ENCODE results near the gene CFAP20DC.
"Not testable (repeated sequence)": the region's sequence is repeated elsewhere in the genome, so short reads cannot be mapped to it uniquely, and the experiment has no call there.

CFAP20DC gene

DNA sequence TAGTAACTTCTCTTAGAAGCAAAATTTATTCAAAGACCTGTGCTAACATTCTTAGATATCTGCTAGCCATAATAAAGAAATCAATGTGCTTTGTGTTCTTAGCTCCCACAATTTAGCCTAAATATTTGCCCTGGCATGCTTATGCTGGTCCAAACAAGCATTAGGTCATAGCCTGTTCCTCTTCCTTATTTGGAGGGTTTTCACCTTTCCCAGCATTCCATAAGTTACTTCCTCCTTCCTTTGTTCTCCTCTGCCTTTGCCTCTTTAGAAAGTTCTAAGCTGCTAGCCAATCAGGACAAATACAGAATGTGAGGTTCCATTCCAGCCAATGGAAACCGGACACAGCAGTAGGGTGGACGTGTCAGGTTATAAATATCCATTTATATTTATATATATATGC lies 345.5 kb downstream of the CFAP20DC start:
- DNase-seq (ENCODE audit: low read depth in 2 of 3, low spot score in 1 of 3) = not testable (repeated sequence)

DNA sequence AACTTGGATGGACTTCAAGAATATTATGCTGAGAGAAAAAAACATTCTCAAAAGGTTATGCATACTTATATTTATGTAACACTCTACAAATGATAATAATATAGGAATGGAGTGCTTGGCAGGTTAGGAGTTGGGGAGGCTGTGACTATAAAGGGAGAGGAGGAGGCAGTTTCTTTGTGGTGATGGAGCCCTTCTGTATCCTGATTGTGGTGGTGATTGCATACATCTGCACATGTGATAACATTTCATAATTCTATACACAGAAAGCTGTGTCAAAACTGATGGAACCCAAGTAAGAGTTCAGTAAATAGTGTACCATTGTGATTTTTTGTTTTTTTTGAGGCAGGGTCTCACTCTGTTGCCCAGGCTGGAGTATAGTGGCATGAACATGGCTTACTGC lies 351.6 kb downstream of the CFAP20DC start:
- no peak for DNase-seq (ENCODE audit: low read depth in 2 of 3, low spot score in 1 of 3)

DNA sequence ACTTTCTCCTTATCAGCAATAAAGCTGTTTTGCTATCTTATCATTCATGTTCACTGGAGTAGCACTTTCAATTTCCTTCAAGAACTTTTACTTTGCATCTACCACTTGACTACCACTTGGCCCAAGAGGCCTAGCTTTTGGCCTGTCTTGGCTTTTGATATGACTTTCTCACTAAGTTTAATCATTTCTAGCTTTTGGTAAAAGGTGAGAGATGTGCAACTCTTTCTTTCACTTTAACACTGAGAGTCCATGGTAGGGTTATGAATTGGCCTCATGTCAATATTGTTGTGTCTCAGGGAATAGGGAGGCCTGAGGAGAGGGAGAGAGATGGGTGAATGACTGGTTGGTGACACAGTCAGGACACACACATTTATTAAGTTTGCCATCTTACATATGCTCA lies 352.3 kb downstream of the CFAP20DC start:
- no peak for DNase-seq (ENCODE audit: low read depth in 2 of 3, low spot score in 1 of 3)

DNA sequence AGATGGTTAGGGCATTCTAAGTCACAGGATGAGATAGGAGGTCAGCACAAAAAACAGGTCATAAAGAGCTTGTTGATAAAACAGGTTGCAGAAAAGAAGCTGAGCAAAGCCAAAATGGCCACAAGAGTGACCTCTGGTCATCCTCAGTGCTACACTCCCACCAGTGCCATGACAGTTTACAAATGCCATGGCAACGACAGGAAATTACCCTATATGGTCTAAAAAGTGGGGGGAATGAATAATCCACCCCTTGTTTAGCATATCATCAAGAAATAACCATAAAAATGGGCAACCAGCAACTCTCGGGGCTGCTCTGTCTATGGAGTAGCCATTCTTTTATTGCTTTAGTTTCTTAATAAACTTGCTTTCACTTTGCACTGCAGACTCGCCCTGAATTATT lies 353.0 kb downstream of the CFAP20DC start:
- DNase-seq (ENCODE audit: low read depth in 2 of 3, low spot score in 1 of 3) = not testable (repeated sequence)

GRCh38 chr3:58696093-58696492 lies 353.7 kb downstream of the CFAP20DC start:
- no peak for DNase-seq (ENCODE audit: low read depth in 2 of 3, low spot score in 1 of 3)

DNA sequence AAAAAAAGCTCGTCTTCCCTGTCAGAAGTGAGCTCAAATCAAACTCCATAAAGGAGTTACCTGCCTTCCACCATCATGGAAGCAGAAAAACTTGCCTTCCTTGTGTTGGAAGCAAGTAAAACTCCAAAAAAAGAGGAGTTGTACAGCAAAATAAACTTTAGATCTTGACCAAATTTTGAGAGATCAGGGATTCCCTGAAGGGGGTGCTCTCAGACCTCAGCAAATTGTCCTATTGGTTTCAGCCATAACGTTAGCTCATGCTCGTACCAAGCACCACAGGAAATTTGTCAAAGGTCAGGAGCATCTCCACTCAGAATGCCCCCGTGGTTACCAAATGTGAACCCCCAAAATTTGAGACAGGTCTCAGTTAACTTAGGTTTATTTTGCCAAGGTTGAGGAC lies 354.5 kb downstream of the CFAP20DC start:
- DNase-seq (ENCODE audit: low read depth in 2 of 3, low spot score in 1 of 3) = not testable (repeated sequence)

- no peak for DNase-seq (ENCODE audit: low read depth in 2 of 3, low spot score in 1 of 3)
Observed at GRCh38 chr3:58693940-58694850, 355.6 kb downstream of the CFAP20DC start.

DNA sequence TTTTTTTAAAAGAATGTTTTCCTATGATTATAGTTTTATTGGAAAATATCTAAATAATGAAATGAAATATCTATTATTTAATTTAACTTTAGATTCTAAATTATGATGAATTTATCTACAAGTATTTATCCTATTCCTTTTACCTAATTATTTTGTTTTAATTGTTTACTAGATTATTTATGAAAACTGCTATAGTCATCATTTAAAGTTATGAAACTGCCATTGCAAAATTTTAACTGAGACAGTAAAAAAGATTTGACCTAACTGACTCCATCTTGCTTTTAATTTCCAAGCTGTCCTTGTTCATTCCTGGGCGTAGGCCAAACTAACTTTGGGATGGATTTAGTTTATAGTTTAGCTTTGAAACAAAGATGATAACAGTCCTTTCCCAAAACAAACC lies 357.3 kb downstream of the CFAP20DC start:
- no peak for DNase-seq (ENCODE audit: low read depth in 2 of 3, low spot score in 1 of 3)
